HepG2 (cell line): ENCODE measurements around the gene API5. TPM values are rescaled to one million over a fixed set of nuclear protein-coding genes. Genes with fewer than 3 reads are reported as not detected.

Source experiments
- CAMTA2 ChIP-seq: sonication (generic); formaldehyde crosslinking; IDR thresholded peaks from 2 replicates; pipeline ENCODE4 v1.4.0; 2020; ENCODE audit warnings: mild to moderate bottlenecking, missing genetic modification reagents, borderline replicate concordance
- DDIT3 ChIP-seq: sonication (generic); formaldehyde crosslinking; IDR thresholded peaks from 2 replicates; pipeline ENCODE4 v1.4.0; 2020; ENCODE audit warnings: mild to moderate bottlenecking, missing genetic modification reagents
- MED13 ChIP-seq: sonication (generic); formaldehyde crosslinking; IDR thresholded peaks from 2 replicates; pipeline ENCODE4 v1.5.0; 2020; ENCODE audit warnings: missing genetic modification reagents
- MXD4 ChIP-seq: IDR thresholded peaks from 2 replicates; pipeline ENCODE4 v1.6.1; 2016; ENCODE audit warnings: mild to moderate bottlenecking, missing biosample characterization, missing genetic modification reagents
- NFIB ChIP-seq: sonication (generic); formaldehyde crosslinking; IDR thresholded peaks from 2 replicates; pipeline ENCODE4 v1.9.0; 2021; ENCODE audit warnings: missing genetic modification reagents, mild to moderate bottlenecking, borderline replicate concordance
- NR1H2 ChIP-seq: sonication (generic); formaldehyde crosslinking; IDR thresholded peaks from 2 replicates; pipeline ENCODE4 v1.8.1; 2022; ENCODE audit warnings: low read depth, missing genetic modification reagents, borderline replicate concordance
- SCMH1 ChIP-seq: sonication (generic); formaldehyde crosslinking; IDR thresholded peaks from 2 replicates; pipeline ENCODE4 v1.9.0; 2021; ENCODE audit warnings: missing genetic modification reagents, mild to moderate bottlenecking, borderline replicate concordance
- TARDBP ChIP-seq: sonication (generic); formaldehyde crosslinking; IDR thresholded peaks from 2 replicates; pipeline ENCODE4 v1.8.0; 2022; ENCODE audit warnings: mild to moderate bottlenecking, missing genetic modification reagents
- ZKSCAN5 ChIP-seq: sonication (generic); formaldehyde crosslinking; IDR thresholded peaks from 2 replicates; pipeline ENCODE4 v1.5.1; 2020; ENCODE audit warnings: mild to moderate bottlenecking, missing genetic modification reagents
- ZNF207 ChIP-seq: fragments of 450-650 bp; IDR thresholded peaks from 2 replicates; pipeline ENCODE4 v1.6.1; 2016; ENCODE audit warnings: antibody characterized with exemption, borderline replicate concordance
- ZNF280B ChIP-seq: sonication (generic); formaldehyde crosslinking; IDR thresholded peaks from 2 replicates; pipeline ENCODE4 v1.5.0; 2020; ENCODE audit warnings: missing genetic modification reagents, mild to moderate bottlenecking, borderline replicate concordance
- ZNF512B ChIP-seq: sonication (generic); formaldehyde crosslinking; IDR thresholded peaks from 2 replicates; pipeline ENCODE4 v1.5.1; 2020; ENCODE audit warnings: missing genetic modification reagents, mild to moderate bottlenecking, borderline replicate concordance
- ZNF543 ChIP-seq: sonication (generic); formaldehyde crosslinking; IDR thresholded peaks from 2 replicates; pipeline ENCODE4 v1.4.0; 2020; ENCODE audit warnings: mild to moderate bottlenecking, missing genetic modification reagents
- ZNF639 ChIP-seq: conservative IDR thresholded peaks from 2 replicates; pipeline ENCODE4 v1.6.1; 2018; ENCODE audit warnings: missing genetic modification reagents
- ZNF800 ChIP-seq: sonication (generic); formaldehyde crosslinking; IDR thresholded peaks from 2 replicates; pipeline ENCODE4 v1.4.0; 2020; ENCODE audit warnings: missing genetic modification reagents
- polyA plus RNA-seq, 8 experiments: library from polyadenylated mRNA; depleted of rRNA in 3 of 8; stranded (reverse) in 7 of 8; unstranded in 1 of 8; fragments of >200 nt; fragmentation: Illumina TruSeq in 4 of 8; extraction: Trizol in 4 of 8; gene quantifications; 2 replicates each; pipeline versions ENCODE4 v1.2.1 to v1.2.3, GENCODE V29; 2011 to 2016; ENCODE audit warnings: low read depth in 4 of 8, missing spikeins in 1 of 8, mixed read lengths in 1 of 8; ENCODE audit not compliant: insufficient read depth in 1 of 8
- total RNA-seq, 5 experiments: library from RNA; depleted of rRNA; stranded (reverse); fragments of >200 nt; fragmentation: Illumina TruSeq; extraction: Trizol; gene quantifications; 2 replicates each; pipeline ENCODE4 v1.2.3, GENCODE V29; 2016; ENCODE audit warnings: low read depth in 1 of 5
- TF ChIP-seq, protein P1 (sequence below): sonication (generic); formaldehyde crosslinking; IDR thresholded peaks from 2 replicates; pipeline ENCODE4 v1.4.0; 2020; ENCODE audit warnings: mild to moderate bottlenecking, low read depth, missing genetic modification reagents
- TF ChIP-seq, protein P2 (sequence below): sonication (generic); formaldehyde crosslinking; IDR thresholded peaks from 2 replicates; pipeline ENCODE4 v1.8.0; 2023; ENCODE audit warnings: mild to moderate bottlenecking, missing genetic modification reagents

The API5 gene
- total and polyA plus RNA-seq, 2 of the 13 experiments (the other 11 are each of a cell fraction or from before 2014, with no cell fraction given): 21.6 to 59.0 TPM

DNA sequence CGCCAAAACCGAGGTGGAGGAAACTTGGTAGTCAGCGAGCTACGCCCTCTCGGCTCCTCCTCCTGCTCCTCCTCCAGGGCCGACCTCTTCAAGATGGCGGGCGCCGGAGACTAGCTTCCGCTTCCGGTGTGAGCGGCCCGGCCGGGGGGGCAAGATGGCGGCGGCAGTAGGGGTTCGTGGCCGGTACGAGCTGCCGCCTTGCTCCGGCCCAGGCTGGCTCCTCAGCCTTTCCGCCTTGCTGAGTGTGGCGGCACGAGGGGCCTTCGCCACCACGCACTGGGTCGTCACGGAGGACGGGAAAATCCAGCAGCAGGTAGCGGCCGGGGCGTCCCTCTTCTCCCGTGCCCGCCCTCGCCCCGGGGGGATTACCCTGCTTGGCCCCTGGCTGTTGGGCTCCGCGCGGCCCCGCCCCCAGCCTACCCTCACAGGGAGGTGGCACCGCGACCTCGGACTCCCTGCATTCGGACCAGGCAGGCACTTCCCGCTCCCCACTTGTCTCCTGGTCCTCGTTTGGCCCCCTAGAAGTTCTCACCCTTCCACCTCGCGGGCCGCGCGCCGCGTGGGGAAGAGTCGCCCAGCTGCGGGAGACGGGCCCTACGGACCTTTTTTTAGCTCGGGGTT, 47.1 kb downstream of the API5 start, which contains the start of gene TTC17 (continued):
- TF ChIP-seq DDIT3 (CRISPR knock-in tag): no peak
- TF ChIP-seq MED13 (CRISPR knock-in tag): peak; percentile 61; the same call in 1 of the 2 replicates
- TF ChIP-seq NR1H2: 0 out of 2 replicates have a peak, but pooled peaks have one; percentile 19
- TF ChIP-seq, protein P1, sequence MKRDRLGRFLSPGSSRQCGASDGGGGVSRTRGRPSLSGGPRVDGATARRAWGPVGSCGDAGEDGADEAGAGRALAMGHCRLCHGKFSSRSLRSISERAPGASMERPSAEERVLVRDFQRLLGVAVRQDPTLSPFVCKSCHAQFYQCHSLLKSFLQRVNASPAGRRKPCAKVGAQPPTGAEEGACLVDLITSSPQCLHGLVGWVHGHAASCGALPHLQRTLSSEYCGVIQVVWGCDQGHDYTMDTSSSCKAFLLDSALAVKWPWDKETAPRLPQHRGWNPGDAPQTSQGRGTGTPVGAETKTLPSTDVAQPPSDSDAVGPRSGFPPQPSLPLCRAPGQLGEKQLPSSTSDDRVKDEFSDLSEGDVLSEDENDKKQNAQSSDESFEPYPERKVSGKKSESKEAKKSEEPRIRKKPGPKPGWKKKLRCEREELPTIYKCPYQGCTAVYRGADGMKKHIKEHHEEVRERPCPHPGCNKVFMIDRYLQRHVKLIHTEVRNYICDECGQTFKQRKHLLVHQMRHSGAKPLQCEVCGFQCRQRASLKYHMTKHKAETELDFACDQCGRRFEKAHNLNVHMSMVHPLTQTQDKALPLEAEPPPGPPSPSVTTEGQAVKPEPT: peak; percentile 56; the same call in 1 of the 2 replicates
- peak; percentile 58; the same call in 1 of the 2 replicates for TF ChIP-seq ZNF800 (CRISPR knock-in tag)
- TF ChIP-seq TARDBP (CRISPR knock-in tag): peak; percentile 92
- no peak for TF ChIP-seq CAMTA2
- peak; percentile 94 for TF ChIP-seq ZNF543 (CRISPR knock-in tag)
- TF ChIP-seq NFIB (CRISPR knock-in tag): no peak
- no peak; the same call in 1 of the 2 replicates for TF ChIP-seq ZNF280B (CRISPR knock-in tag)
- no peak for TF ChIP-seq SCMH1 (CRISPR knock-in tag)
- no peak for TF ChIP-seq ZNF207
- TF ChIP-seq, protein P2, sequence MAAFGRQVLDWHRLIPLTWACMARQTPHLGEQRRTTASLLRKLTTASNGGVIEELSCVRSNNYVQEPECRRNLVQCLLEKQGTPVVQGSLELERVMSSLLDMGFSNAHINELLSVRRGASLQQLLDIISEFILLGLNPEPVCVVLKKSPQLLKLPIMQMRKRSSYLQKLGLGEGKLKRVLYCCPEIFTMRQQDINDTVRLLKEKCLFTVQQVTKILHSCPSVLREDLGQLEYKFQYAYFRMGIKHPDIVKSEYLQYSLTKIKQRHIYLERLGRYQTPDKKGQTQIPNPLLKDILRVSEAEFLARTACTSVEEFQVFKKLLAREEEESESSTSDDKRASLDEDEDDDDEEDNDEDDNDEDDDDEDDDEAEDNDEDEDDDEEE (CRISPR knock-in tag): no peak
- peak; percentile 55; the same call in 1 of the 2 replicates for TF ChIP-seq MXD4 (CRISPR knock-in tag)
- 0 out of 2 replicates have a peak, but pooled peaks have one; percentile 23 for TF ChIP-seq ZNF639
- no peak for TF ChIP-seq ZNF512B (CRISPR knock-in tag)
- no peak for TF ChIP-seq ZKSCAN5 (CRISPR knock-in tag)
